ENCODE results near the gene CFAP61. TPM values are rescaled to one million over a fixed set of nuclear protein-coding genes. Genes with fewer than 3 reads are reported as not detected.

The CFAP61 gene
- total RNA-seq, 1 donor from 2014 or later, result 8.6 TPM

GRCh38 chr20:20253039-20253743 is 200.9 kb downstream of the CFAP61 start:
- DNase-seq (no peak), ATAC-seq (no peak)
- Histone ChIP-seq H3K27me3 (ENCODE audit: low read depth) (no peaks in the 10 kb centered on the region), H3K27ac (no peak overlapping the region), H3K9me3 (no peaks in the 10 kb centered on the region), H3K36me3 (no peaks in the 10 kb centered on the region), H3K4me3 (no peak overlapping the region), H3K4me1 (no peaks in the 10 kb centered on the region)
- intact Hi-C loops (cut with DNase I), result no loop called here
- no peak for TF ChIP-seq CTCF (IDR thresholded peaks at IDR 0.05)

GRCh38 chr20:20253744-20254330 is 201.5 kb downstream of the CFAP61 start:
- no peaks in the 10 kb centered on the region for H3K9me3 ChIP-seq
- no peaks in the 10 kb centered on the region for H3K27me3 ChIP-seq (ENCODE audit: low read depth)
- no peak for ATAC-seq
- H3K27ac ChIP-seq, result no peak overlapping the region
- no peak for TF ChIP-seq CTCF (IDR thresholded peaks at IDR 0.05)
- intact Hi-C loops (cut with DNase I), result no loop called here
- DNase-seq, result no peak
- H3K4me3 ChIP-seq, result no peak overlapping the region
- H3K4me1 ChIP-seq, result no peaks in the 10 kb centered on the region
- H3K36me3 ChIP-seq, result no peaks in the 10 kb centered on the region

- no peaks in the 10 kb centered on the region for H3K9me3 ChIP-seq
- H3K4me3 ChIP-seq, result no peak overlapping the region
- no peak for TF ChIP-seq CTCF (IDR thresholded peaks at IDR 0.05)
- no peak overlapping the region for H3K27ac ChIP-seq
- ATAC-seq, result peak; percentile 71 to 84
- H3K4me1 ChIP-seq, result no peaks in the 10 kb centered on the region
- intact Hi-C loops (cut with DNase I), result no loop called here
- H3K36me3 ChIP-seq, result no peaks in the 10 kb centered on the region
- DNase-seq, result no peak
- no peaks in the 10 kb centered on the region for H3K27me3 ChIP-seq (ENCODE audit: low read depth)
These were observed 202.8 kb downstream of the CFAP61 start for GRCh38 chr20:20255099-20255498.

GRCh38 chr20:20259533-20259932 is 207.2 kb downstream of the CFAP61 start:
- Histone ChIP-seq H3K36me3 (no peaks in the 10 kb centered on the region), H3K9me3 (no peaks in the 10 kb centered on the region), H3K27ac (no peak overlapping the region), H3K27me3 (ENCODE audit: low read depth) (no peaks in the 10 kb centered on the region), H3K4me3 (no peak overlapping the region), H3K4me1 (peaks cover 5% of the 10 kb centered on the region)
- no peak for TF ChIP-seq CTCF (IDR thresholded peaks at IDR 0.05)
- intact Hi-C loops (cut with DNase I), result no loop called here
- ATAC-seq (peak; percentile 60 to 66), DNase-seq (no peak)

- no peak for DNase-seq
- Histone ChIP-seq H3K4me1 (peaks cover 5% of the 10 kb centered on the region), H3K4me3 (no peak overlapping the region), H3K36me3 (no peaks in the 10 kb centered on the region), H3K27me3 (ENCODE audit: low read depth) (no peaks in the 10 kb centered on the region), H3K27ac (peak overlapping the region; percentile 27), H3K9me3 (no peaks in the 10 kb centered on the region)
- TF ChIP-seq CTCF (IDR thresholded peaks at IDR 0.05), result no peak
- intact Hi-C loops (cut with DNase I), result no loop called here
- peak; percentile 58 to 66 for ATAC-seq
These were observed 208.8 kb downstream of the CFAP61 start for GRCh38 chr20:20261159-20261558.

All from lower lobe of right lung (tissue), 2 donors.